Activated T-helper 1 cell treated with anti-CD3 and anti-CD28 coated beads, Interleukin-2, amount 50 U/mL, for 16 hours (primary cell): ENCODE results near the gene AKAP13.
A peak's percentile ranks its signal among the peaks of the same experiment; 100 is the strongest.

Experiments
- DNase-seq, 2 donors: peaks; one replicate each; pipeline ENCODE4 v3.0.0-alpha.2; 2020; ENCODE audit warnings: low read depth in 1 of 2, low spot score in 1 of 2

AKAP13 gene

DNA sequence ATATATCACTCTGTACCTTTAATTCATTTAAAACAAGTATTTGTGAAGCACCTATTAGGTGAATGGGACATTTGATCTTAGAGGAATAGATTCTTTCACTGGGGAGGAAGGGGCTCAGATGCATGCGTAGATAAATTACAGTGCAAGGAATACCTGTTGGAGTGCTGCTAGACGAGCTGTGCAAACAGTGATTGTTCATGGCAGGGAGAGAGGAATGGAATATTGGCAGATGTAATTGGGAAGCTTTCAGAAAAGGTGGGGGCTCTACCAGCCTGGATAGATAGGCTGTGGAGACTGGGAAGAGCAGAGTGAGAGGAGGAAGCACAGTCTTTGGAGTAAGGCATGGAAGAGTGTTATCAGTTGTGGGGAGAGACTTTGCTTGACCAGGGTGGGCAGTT lies 116.8 kb downstream of the AKAP13 start:
- DNase-seq: no peak

DNA sequence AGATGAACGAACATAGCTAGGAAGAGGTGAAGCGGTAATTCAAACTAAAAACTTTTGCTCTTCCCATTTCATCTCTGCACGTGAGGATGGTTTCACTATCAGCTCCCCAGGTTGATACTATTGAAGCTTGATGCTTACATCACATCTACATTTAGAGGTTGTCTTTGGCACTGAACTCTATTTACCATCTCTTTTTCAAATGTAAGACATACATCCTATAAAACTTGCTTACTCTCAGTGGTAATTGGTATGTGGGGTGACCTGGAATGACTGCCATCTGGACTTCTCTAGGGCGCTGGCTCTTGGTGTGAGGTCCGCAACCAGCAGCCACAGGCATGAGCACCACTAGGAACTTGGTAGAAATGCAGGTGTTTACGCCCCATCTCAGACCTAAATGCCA lies 118.1 kb downstream of the AKAP13 start:
- no peak for DNase-seq

DNA sequence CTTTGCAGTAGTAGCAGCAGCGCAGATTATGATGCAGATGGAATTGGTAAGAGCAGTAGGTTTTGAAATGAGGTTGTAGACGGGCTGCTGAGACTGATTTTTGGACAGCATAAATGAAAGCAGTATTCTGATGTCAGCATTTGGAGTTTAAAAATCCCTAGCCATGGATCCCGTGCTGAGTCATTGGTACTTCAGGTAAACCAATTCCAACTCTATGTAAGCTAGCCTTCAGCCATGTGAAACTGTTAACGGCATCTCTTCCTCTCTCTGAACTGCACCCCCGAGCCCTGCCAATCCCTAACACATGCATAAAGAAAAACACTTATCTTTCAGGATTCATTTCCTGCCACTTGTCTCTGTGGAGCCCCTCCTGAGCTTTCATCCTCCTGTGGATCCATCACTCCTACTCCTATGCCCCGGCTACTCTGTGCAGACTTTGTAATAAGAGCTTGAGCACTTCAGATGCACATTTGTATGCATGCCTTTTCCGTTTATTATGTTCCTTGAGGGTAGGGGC lies 119.0 kb downstream of the AKAP13 start:
- DNase-seq: no peak

DNA sequence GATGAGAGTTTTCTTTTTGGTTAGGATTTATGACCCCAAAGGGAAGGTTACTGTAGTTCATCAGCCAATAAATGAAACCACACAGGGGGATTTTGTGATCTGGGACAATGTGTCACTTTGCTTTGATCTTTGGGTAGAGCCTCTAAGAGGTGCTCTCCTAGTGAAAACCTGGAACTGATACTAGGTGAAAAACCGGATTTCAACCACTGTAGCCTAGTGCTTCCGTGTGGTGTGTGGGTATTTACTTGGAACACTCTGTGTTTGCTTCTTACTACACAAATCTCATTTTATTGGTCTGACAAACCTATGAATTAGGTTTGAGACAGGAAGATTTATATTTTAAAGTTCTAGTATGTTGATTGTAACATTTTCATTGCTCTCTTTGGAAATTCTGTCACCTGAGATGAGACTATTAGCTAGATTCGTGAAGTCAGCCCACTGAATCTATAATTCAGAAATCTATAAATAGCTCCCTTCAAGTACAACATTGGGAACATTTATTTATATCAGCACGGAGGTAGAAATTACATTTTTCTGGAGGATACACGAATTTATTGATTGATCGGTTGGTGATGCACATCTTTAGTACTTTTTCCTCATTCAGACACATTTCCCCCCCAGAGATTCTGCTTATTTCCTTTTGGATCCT lies 119.8 kb downstream of the AKAP13 start:
- DNase-seq: no peak

DNA sequence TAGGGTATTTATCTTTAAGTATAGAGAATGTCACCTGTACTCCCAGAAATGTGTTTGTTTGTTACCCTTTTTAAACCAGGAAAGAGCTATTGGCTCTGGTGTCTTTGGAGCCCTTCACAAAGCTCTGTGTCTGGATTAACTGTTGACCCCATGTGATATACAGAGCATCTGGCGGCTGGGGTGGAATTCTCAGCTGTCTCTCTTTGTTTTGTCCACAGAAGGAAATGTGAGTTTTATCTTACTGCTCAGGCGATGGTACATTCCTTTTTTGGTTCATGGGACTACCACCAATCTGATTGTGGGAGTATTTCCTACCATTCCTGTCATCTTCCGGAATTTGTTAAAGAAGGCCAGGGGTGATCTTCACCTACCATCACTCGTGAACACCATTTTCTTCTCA lies 120.3 kb downstream of the AKAP13 start:
- no peak for DNase-seq

DNA sequence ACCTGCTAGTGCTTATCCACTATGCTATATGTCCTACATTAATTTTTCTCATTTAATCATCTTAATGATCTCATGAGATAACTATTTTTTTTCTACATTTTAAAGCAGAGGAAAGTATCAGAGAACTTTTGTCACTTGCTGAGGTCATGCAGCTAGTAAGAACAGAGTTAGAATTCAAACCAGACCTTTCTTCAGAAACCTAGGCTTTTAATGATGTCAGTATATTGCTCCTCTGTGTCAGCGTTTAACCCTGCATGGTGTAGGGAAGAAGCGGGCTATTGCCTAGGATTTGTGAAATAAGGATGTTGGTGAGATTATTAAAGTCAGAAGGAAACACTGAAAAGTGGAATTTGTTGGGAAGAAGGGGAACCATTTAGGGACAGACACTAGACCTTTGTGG lies 121.2 kb downstream of the AKAP13 start:
- DNase-seq: no peak

DNA sequence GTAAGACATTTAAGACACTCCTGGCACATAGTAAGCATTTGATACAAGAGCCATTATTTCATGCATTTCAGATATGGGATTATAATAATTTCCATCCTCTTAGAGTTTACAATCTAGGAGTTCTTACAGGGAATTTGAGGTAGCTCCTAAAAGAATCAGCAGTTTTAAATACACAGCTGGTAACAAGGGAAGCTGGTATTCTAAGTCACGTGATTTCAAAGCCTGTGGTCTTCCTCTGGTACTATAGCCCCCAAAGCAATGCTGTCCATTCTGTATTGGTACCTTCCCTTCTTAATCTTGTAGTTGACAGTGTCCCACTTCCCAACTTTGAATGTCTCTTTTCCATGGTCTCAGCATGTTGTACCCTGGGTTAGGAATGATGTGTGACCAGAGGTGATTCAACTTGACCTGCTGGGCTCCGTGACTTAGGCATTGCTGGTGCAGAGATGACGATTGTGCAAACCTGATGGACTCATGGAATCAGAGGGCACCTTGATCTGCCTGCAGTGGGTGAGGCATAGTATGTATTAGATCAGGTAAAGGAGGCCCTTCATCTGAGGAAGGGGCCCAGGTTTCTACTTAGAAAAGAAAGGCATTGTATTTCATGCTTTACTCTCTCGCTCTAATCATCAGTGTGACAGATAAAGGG lies 122.9 kb downstream of the AKAP13 start:
- no peak for DNase-seq

DNA sequence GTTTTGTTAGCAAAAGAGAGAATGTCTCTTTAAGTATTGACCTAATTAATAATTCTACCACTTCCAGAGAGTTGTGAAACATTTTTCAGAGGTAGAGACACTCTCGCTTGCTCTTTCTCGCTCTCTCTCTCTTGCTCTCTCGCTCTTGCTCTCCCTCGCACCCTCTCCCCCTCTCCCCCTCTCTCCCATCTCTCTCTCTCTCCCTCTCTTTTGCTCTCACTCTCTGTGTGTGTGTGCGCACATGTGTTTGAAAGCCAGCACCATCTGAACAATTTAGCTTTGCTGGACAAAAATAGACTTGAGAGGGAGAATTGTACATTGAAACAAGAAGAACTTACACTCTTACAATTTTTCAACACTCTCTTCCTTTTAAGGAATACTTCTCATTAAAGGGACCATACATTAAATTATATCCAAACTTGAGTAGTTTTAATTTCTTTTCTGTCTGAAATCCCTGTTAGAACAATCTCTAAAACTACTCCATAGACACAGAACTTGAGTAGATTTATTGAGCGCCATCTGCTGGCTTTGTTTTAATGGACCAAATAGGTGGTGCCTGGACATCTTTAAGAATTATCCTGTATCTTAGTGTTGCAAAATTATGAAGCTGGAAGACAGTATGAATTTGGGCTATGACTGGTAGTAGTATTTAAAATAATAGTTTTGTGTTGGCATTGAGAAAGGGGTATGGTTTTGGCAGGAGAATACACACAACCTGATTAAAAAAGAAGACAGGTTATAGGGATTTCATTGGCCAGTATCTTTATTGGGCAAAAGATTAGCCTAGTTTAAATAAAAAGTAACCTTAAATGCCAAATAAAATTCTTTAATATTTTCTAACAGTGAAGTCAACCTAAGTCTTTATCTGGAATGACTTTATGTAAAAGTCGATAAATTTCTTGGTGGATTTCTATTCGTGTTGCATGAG lies 124.6 kb downstream of the AKAP13 start:
- DNase-seq: peak in 1 of 2 donors; percentile 2

DNA sequence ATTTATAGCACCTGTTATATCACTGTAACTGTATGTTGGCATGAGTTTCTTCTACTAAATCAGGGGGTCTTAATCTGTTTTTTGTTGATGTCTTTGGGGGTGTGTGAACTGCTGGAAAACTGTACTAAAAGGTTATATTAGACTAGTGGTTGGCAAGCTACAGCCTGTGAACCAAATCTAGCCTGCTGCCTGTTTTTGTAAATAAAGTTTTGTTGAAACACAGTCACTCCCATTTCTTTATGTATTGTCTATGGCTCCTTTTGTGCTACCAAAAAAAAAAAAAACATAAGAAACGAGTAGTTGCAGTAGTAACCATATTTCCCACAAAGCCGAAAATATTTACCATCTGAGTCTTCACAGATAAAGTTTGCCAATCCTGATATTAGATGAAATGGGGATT lies 126.7 kb downstream of the AKAP13 start:
- no peak for DNase-seq

DNA sequence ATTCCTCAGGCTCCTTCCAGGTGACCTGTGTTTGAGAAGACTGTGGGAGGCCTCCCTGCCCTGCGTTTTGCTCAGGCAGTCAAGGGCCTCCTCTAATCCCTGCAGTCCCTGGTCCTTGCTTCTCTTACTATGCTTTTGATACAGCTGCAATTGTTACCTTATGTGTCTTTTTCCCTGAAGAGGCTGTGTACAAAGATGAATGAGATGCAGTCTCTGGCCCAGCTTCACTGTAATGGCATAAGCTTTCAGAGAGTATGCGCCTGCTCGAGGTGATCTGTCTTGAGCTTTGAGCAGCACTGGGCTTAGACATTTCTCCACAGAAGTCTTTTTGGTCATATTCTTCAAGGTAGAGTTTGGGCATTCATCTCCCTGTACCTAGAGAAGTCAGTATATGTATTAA lies 129.6 kb downstream of the AKAP13 start:
- no peak for DNase-seq

DNA sequence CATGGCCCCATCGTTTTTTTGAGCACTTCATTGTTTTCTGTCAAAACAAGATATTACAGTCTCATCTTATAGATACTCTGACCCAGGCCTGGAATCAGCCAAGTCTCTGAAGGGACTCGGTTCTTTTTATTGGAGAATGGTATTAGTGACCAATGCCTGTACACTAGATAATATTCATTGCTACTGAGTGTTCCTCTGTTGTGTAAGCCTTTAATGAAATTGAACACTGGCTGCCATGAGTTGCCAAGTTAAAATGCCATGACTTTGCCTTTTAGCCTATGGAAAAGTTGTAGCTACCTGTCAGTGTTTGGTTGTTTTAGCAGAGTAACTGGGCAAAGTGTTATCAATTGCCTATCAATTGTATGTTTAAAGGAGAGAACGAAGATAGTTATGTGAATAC lies 134.0 kb downstream of the AKAP13 start:
- no peak for DNase-seq

DNA sequence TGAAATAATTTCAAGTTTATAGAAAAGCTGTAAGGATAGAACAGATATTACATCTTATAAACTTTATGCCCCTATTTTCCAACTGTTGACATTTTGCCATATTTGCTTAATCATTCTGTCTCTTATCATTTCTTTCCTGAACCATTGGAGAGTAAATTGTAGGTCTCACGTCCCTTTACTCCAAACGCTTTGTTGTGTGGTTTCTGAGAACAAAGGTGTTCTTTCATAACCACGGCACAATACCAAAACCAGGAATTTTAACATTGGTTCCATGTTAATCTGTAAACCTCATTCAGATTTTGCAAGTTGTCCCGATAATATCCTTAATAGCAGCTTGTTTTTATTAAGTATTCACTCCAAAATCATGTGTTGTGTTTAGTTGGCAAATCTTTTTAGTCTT lies 134.8 kb downstream of the AKAP13 start:
- no peak for DNase-seq

DNA sequence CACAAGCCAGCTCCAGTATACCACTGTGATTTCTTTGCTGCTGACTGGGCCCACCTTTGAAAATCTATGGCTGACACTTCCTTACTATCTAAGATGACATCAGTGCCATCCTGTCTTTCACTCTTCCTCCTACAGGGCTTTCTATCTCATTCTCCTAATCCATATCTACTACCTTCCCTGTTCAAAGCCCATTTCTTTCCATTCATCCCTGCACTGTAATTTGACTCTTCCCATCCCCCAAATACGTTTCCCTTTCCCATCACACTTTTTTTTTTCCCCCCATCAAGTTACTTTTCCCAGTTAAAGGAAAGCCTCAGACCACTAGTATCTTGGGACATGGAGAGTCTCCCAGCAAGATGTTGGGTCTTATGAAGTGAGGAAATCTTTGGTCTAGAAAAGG lies 136.7 kb downstream of the AKAP13 start:
- no peak for DNase-seq

DNA sequence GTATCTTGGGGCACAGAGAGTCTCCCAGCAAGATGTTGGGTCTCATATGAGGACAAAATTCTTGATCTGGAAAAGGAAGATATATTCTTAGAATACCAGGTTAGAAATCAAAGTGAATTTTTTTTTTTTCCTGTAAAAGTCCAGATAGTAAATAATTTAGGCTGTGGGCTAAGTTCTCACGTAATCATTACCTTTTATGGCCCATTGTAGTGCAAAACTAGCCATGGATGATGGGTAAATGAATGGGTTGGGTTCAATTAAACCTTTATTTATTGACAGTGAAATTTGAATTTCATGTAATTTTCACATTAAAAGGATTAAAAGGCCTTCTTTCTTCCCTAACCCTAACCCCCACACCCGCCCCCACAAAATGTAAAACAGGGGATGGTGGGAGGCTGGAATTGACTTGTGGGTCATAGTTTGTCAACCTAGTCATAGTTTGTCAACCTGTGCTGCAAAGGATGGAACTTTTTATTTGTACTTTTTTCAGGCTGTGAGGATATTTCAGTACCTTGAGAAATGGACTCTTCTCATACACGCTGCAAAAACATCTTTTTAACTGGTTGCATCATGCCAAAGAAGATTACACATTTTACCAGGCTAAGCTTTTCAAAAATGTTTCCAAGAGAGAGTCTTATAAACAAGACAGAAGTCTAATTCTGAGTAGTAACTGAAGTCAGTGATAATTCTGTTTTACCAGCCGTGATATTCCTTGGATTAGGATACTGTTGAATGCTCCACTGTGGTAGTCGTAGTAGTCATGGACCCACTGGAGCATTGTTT lies 138.8 kb downstream of the AKAP13 start:
- DNase-seq: no peak

DNA sequence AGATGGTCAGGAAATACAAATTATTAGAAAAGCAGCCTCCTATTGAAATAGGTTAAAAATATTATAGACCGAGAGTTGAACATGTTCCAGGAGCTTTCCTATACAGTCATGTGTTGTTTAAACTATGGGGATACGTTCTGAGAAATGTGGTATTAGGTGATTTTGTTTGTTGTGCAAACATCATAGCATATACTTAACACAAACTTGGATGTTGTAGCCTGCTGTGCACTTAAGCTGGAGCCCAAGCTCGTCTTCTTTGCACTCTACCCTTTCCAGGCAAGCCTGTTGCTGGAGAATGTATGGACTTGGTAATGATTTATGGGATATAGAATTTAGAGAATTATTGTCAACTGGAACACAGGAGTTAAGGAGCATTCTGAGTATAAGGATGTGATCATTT lies 140.2 kb downstream of the AKAP13 start:
- DNase-seq: no peak

DNA sequence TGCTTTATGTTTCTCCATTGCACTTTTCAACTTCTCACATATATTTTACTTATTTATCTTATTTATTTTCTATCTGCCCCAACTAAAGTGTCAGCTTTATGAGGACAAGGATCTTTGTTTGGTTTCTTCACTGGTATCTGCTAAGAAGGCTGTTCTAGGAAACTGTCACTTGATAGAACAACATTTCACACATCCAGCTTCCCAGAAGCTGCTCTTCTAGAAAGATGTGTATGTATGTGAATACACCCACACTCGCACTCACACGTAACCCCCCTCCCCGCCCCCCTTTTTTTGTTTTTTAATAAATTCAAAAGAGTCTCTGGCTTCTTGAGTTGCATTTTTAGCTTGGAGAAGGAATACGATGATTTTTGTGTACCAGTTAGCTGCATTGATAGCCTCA lies 143.1 kb downstream of the AKAP13 start:
- no peak for DNase-seq

DNA sequence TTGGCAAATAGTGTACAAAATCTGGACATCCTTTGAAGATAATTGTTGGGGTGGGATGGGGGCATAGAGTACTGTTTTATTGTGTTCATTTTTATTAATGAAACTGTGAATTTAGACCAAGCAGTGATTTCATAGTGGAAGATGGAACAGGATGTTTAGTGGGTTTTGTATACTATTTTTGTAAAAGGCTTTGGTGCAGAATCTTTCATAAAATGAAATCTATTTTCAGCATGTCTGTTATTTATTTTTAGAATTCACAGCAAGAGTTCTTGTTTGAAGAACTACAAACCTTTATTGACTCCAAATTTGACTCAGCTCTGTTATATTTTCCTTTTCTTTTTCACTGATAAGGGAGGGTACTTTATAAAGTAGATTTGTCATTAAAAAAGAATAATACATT lies 145.4 kb downstream of the AKAP13 start:
- no peak for DNase-seq

DNA sequence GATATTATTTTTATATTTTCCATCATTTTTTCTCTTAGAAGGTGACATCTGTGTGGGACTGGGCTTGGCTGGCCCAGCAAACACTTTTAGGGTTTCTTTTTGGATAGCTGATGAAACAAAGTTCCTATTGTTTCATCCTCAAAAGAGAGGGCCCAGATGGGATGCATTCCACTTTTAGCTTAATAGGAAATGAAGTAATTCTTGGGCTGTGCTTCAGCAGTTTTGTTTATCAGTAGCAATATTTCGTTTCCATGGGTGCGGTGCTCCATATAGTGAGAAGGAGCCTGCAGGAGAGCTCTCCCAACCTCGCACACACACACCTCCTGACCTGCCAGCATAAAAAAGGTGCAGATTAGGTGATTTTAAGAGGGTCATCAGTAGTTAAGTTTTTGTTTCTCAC lies 147.5 kb downstream of the AKAP13 start:
- DNase-seq: no peak

DNA sequence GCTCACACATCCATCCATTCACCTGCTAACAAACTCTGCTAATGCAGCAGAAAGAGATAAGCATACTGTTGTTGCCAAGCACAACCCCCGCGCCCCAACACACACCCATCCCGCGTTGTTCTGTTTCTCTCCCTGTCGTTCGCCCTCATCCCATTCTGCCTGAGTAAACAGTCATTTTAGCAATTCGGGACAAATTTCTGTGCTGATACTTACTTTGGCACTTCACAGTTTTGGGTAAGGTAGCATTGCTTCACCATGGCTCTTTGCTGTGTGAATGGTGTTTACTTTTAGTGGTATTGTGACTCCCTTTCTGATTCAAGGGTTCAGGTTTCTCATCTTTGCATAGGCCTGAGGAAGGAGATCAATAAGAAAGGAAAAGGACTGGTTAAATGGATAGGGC lies 149.7 kb downstream of the AKAP13 start:
- DNase-seq: no peak

DNA sequence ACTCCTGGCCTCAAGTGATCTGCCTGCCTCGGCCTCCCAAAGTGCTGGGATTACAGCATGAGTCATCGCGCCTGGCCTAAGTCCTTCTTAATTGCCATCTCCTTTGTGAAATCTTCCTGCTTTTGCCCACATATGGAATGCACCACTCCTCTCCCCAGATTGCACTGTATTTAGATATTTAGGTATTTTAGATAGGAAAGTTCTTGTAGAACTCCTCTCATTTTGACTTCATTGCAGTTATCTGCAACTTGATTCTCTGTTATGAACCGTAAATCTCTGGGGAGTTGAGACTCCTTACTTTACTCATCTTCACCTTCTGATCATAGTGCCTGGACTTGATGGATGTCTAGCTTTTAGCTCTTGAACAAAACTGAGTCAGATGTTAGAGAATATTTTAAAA lies 150.7 kb downstream of the AKAP13 start:
- no peak for DNase-seq

DNA sequence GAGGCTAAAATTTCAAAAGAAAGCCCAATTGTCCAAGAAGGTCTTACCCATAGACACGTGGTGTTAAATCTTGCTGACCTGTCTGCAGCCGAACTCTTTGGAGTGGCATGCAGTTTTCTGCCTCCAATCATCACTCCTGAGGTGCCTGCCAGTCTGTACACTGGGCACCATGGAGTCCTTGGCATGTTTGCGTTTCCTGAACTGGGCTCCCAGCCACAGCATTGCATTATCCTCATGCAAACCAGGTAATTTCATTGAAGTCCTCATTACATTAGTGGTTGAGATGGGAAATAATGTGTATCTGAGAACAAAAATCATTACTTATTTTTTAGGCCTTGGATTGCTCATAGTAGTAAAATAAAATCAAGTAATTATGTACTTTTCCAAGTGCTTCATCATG lies 152.3 kb downstream of the AKAP13 start:
- no peak for DNase-seq
